ENCODE results near the gene HDGF. TPM values are rescaled to one million over a fixed set of nuclear protein-coding genes. Genes with fewer than 3 reads are reported as not detected.
A peak's percentile ranks its signal among the peaks of the same experiment; 100 is the strongest.

Gene HDGF
- total and polyA plus RNA-seq, 9 of the 15 experiments (the other 6 are each of a cell fraction or from before 2014, with no cell fraction given): 38.8 to 601 (median 400) TPM

GRCh38 chr1:156751757-156752481, 444 bp upstream of the HDGF start (continued):
- TF ChIP-seq ZNF717 (CRISPR knock-in tag; IDR thresholded peaks at IDR 0.05): no peak
- peak; percentile 51; the same call in 1 of the 2 replicates for TF ChIP-seq ZNF143 (CRISPR knock-in tag; IDR thresholded peaks at IDR 0.05)
- TF ChIP-seq ZKSCAN1 (IDR thresholded peaks at IDR 0.05; ENCODE audit: low read depth, low read length): 0 out of 2 replicates have a peak, but pooled peaks have one; percentile 61
- TF ChIP-seq PPARD (CRISPR knock-in tag; IDR thresholded peaks at IDR 0.05): no peak
- no peak for TF ChIP-seq SREBF1 (IDR thresholded peaks at IDR 0.05; ENCODE audit: borderline replicate concordance, low read depth, low read length)
- TF ChIP-seq SP1 (CRISPR knock-in tag; IDR thresholded peaks at IDR 0.05): peak; percentile 57; the same call in 1 of the 2 replicates
- peak; percentile 65; the same call in 1 of the 2 replicates for TF ChIP-seq NR1H2 (CRISPR knock-in tag; IDR thresholded peaks at IDR 0.05)
- TF ChIP-seq RFX7 (CRISPR knock-in tag; IDR thresholded peaks at IDR 0.05): no peak
- TF ChIP-seq TARDBP (IDR thresholded peaks at IDR 0.05): peak; percentile 71; the same call in 1 of the 2 replicates
- TF ChIP-seq HDAC8 (tag; IDR thresholded peaks at IDR 0.05): no peak
- TF ChIP-seq ZNF764 (CRISPR knock-in tag; IDR thresholded peaks at IDR 0.05; ENCODE audit: low read depth): no peak
- TF ChIP-seq ZNF589 (CRISPR knock-in tag; IDR thresholded peaks at IDR 0.05; ENCODE audit: low read depth): no peak
- peak; percentile 96 for TF ChIP-seq MAX (CRISPR knock-in tag; IDR thresholded peaks at IDR 0.05)
- TF ChIP-seq KDM4B (IDR thresholded peaks at IDR 0.05; ENCODE audit: borderline replicate concordance in 2 of 2, low read depth in 1 of 2): peak in 1 of 2 experiments; percentile 5; a peak in 1 of 4 replicates
- peak; percentile 67 for TF ChIP-seq MXI1 (IDR thresholded peaks at IDR 0.05; ENCODE audit: low read depth, low read length)
- TF ChIP-seq POLR2AphosphoS5 (IDR thresholded peaks at IDR 0.05; ENCODE audit: control insufficient read depth, insufficient read depth, low read depth, low read length): peak; percentile 42; the same call in 1 of the 2 replicates
- TF ChIP-seq CBX8 (IDR thresholded peaks at IDR 0.05; ENCODE audit: borderline replicate concordance, extremely low read depth, low read depth, low read length, poor library complexity, severe bottlenecking): no peak
- peak; percentile 45; the same call in 1 of the 2 replicates for TF ChIP-seq ZC3H4 (CRISPR knock-in tag; IDR thresholded peaks at IDR 0.05; ENCODE audit: borderline replicate concordance)
- TF ChIP-seq NR0B1 (IDR thresholded peaks at IDR 0.05; ENCODE audit: partially characterized antibody): no peak
- TF ChIP-seq MIER1 (IDR thresholded peaks at IDR 0.05; ENCODE audit: low read depth): no peak
- TF ChIP-seq NR2C2 (CRISPR knock-in tag; IDR thresholded peaks at IDR 0.05): peak; percentile 9; the same call in 1 of the 2 replicates
- TF ChIP-seq NR2C2 (tag; IDR thresholded peaks at IDR 0.05): no peak
- TF ChIP-seq MAFK (IDR thresholded peaks at IDR 0.05; ENCODE audit: low read length): no peak

Data from K562 (cell line).